ENCODE data around the gene ITPR2. TPM values are rescaled to one million over a fixed set of nuclear protein-coding genes. Genes with fewer than 3 reads are reported as not detected.

The ITPR2 gene
- polyA plus RNA-seq, 1 experiment, result 3.5 TPM

DNA sequence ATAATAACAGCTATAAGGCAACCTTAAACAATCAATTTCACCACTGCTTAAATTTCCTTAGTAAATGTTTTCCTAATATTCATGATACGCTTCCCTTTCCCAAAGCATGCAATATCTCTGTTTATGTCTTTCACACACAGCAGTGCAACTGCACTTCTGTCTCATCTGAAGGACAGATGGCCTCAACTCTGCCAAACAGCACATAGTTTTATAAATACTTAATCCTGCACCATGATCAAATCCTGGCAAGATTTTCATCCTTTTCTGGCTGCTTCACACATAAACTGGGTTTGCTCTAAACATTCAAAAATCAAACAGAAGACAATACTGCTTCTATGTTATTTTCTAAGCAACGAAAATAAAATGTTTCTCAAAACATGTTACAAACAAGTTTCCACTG lies 266.3 kb downstream of the ITPR2 start:
- TF ChIP-seq, protein P1, sequence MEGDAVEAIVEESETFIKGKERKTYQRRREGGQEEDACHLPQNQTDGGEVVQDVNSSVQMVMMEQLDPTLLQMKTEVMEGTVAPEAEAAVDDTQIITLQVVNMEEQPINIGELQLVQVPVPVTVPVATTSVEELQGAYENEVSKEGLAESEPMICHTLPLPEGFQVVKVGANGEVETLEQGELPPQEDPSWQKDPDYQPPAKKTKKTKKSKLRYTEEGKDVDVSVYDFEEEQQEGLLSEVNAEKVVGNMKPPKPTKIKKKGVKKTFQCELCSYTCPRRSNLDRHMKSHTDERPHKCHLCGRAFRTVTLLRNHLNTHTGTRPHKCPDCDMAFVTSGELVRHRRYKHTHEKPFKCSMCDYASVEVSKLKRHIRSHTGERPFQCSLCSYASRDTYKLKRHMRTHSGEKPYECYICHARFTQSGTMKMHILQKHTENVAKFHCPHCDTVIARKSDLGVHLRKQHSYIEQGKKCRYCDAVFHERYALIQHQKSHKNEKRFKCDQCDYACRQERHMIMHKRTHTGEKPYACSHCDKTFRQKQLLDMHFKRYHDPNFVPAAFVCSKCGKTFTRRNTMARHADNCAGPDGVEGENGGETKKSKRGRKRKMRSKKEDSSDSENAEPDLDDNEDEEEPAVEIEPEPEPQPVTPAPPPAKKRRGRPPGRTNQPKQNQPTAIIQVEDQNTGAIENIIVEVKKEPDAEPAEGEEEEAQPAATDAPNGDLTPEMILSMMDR (IDR thresholded peaks at IDR 0.05; ENCODE audit: insufficient read depth, low read depth, low read length), result no peak
- peak; percentile 4 for DNase-seq (ENCODE audit: low read depth)
- CTCF ChIA-PET, result interaction anchor here (1.5 kb wide), 1 partner anchor 319 kb away, joined by 3 read pairs; no protein-coding TSS in a partner anchor
- POLR2A ChIA-PET, result no interaction called here
- Histone ChIP-seq H3K27me3 (ENCODE audit: control insufficient read depth, insufficient read depth, low read length) (no peaks in the 10 kb centered on the region), H3K36me3 (ENCODE audit: control insufficient read depth, insufficient read depth, low read length) (no peaks in the 10 kb centered on the region), H3K4me3 (ENCODE audit: low read depth, low read length) (no peak overlapping the region)

- CTCF ChIA-PET, result interaction anchor here (1.5 kb wide), 1 partner anchor 319 kb away, joined by 3 read pairs; no protein-coding TSS in a partner anchor
Measured at GRCh38 chr12:26566186-26566585, 266.8 kb downstream of the ITPR2 start.

GRCh38 chr12:26564391-26564790 lies 268.6 kb downstream of the ITPR2 start:
- Histone ChIP-seq H3K27me3 (ENCODE audit: control insufficient read depth, insufficient read depth, low read length) (no peaks in the 10 kb centered on the region), H3K4me3 (ENCODE audit: low read depth, low read length) (no peak overlapping the region), H3K36me3 (ENCODE audit: control insufficient read depth, insufficient read depth, low read length) (no peaks in the 10 kb centered on the region)
- TF ChIP-seq, protein P1 (IDR thresholded peaks at IDR 0.05; ENCODE audit: insufficient read depth, low read depth, low read length), result no peak
- ChIA-PET CTCF (no interaction called here), POLR2A (no interaction called here)
- DNase-seq (ENCODE audit: low read depth), result no peak

More at GRCh38 chr12:26566186-26566585, 266.8 kb downstream of the ITPR2 start:
- H3K4me3 ChIP-seq (ENCODE audit: low read depth, low read length), result no peak overlapping the region
- DNase-seq (ENCODE audit: low read depth), result no peak
- H3K36me3 ChIP-seq (ENCODE audit: control insufficient read depth, insufficient read depth, low read length), result no peaks in the 10 kb centered on the region
- TF ChIP-seq, protein P1 (IDR thresholded peaks at IDR 0.05; ENCODE audit: insufficient read depth, low read depth, low read length), result no peak
- H3K27me3 ChIP-seq (ENCODE audit: control insufficient read depth, insufficient read depth, low read length), result no peaks in the 10 kb centered on the region
- POLR2A ChIA-PET, result no interaction called here

DNA sequence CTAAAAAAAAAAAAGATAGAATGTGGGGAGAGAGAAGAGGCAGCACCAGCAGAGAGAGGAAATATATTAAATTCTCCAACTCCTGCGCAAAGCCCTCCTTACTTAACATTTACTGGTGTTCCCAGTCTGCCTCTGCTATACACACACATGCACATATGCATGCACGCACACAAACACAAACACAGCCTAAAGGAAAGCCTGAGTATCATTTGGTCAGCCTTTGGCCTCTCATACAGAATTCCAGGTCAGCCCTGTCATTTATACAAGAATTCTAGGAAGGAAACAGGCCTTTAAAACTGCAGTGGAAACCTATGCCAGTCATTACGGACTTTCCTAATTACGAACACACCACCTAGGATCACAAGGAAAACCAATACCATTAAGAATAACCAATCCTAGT lies 269.4 kb downstream of the ITPR2 start:
- H3K4me3 ChIP-seq (ENCODE audit: low read depth, low read length), result no peak overlapping the region
- ChIA-PET CTCF (no interaction called here), POLR2A (no interaction called here)
- TF ChIP-seq, protein P1 (IDR thresholded peaks at IDR 0.05; ENCODE audit: insufficient read depth, low read depth, low read length), result no peak
- no peak for DNase-seq (ENCODE audit: low read depth)
- no peaks in the 10 kb centered on the region for H3K36me3 ChIP-seq (ENCODE audit: control insufficient read depth, insufficient read depth, low read length)
- no peaks in the 10 kb centered on the region for H3K27me3 ChIP-seq (ENCODE audit: control insufficient read depth, insufficient read depth, low read length)

DNA sequence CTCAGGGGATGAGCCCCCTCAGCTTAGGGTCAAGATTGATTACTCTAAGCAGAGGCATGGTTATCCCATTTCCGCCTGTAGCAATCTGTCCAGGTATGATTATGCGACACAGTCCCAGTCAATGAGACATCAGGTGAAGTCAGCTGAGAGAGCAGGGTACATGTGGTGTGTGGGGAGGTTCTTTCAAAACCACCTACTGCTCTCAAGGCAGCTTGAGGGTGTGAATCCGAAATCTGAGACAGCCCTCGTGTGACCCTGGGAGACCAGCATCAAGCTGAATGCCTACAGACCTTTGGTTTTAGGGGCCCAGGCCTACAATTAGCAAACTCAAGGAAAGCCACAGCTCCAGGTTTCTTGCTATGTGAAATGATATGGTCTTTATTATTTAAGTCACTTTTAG lies 275.7 kb downstream of the ITPR2 start:
- CTCF ChIA-PET, result no interaction called here
- POLR2A ChIA-PET, result no interaction called here
- H3K27me3 ChIP-seq (ENCODE audit: control insufficient read depth, insufficient read depth, low read length), result no peaks in the 10 kb centered on the region
- DNase-seq (ENCODE audit: low read depth), result no peak
- no peaks in the 10 kb centered on the region for H3K36me3 ChIP-seq (ENCODE audit: control insufficient read depth, insufficient read depth, low read length)
- TF ChIP-seq, protein P1 (IDR thresholded peaks at IDR 0.05; ENCODE audit: insufficient read depth, low read depth, low read length), result no peak
- H3K4me3 ChIP-seq (ENCODE audit: low read depth, low read length), result no peak overlapping the region

All from BJ (cell line).